Smooth muscle cell of the brain vasculature (primary cell): ENCODE data around the gene MGAT4D.
"Not testable (repeated sequence)": the region's sequence is repeated elsewhere in the genome, so short reads cannot be mapped to it uniquely, and the experiment has no call there.

Source experiments
- DNase-seq: peaks from one replicate; pipeline ENCODE4 v3.0.0-alpha.2; 2012; ENCODE audit warnings: low read depth, low spot score

The MGAT4D gene

DNA sequence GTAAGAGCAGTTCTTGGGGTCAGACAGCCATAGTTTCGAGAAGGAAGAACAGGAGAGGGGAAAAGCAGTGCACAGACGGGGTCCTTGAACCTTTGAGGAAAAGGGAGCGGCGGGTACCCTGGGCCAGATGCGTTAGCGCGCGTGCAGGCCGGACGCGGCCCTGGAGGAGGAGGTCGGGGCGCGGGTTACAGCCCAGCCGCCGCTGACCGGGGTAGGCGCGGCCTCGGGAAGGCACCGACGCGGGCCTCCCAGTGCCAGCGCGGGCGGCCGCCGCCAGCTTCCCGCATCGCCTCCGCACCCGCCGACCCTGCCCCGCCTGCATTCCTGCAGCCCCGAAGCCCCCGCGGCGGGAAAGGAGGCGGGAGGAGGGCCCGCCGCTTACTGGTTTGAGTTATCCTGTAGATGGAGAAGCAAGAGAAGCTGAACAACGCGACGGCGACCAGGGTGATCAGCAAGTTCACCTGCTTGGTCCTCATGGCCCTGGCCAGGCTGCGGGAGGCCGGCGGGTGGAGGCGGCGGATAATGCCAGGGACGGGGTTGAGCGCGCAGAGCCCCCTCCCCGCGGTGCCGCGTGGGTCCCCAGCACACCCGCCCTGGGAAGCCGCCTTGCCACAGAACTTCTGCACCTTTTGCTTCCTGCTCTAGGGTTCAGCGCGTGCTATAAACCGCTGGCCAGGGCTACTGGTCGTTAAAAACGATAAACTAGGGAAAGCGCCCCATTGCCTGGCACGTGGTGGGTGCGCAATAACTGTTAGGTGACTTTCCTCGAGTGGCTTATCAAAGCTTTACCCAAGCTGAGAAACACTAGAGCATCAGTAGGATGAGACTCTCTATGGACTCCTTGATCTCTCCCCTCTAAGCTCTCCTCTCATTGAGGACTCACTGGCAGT is at the start of gene MGAT4D:
MGAT4D (minus strand) TSS at position 547 of the 890 bp plus-strand sequence; CDS start at position 476, 71 bp downstream.
- no peak for DNase-seq

GRCh38 chr4:140533951-140534480 is 35.9 kb upstream of the MGAT4D start:
- no peak for DNase-seq

- DNase-seq = no peak
Observed at GRCh38 chr4:140529434-140529833, 31.3 kb upstream of the MGAT4D start.

DNA sequence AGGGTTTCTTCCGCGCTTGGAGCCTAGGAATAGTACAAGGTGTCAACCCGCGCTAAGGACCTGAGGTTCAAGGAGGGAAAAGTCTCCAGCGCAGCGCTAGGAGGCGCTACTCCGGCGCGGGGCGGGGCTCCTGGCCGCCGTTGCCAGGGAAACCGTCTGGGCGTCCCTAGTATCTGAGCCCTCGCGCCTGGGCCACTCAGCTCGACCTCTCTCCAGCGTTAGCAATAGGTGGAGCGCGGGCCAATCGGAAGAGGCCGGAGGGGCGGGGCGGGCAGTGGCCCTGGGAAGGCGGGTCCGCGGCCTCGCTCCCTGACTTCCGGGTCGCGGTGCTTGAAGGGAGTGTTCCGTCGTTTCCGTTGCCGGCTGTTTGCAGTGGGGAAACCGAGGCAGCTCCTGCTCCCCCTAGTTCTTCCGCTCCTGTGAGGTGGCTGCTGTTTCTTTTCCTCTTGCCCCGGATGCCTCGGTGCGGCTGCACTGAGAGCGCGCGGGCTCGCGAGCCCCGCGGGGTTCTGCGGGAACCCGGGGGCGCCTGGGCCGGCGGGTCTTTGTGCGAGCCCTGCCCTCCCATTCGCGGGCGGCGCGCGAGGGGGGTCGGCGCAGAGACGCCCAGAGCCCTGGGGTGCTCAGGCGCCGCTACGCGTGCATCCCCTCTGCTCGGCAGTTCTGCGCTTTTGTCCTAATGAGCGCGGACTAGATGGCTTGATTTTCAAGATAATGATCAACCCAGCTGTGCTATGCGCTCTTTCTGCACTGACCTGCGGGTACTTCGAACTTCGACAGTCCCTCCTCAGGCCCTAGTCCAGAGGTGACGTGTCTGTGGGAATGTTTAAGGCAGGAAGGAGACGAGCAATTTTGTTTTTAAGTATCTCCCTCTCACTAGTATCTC is 26.0 kb upstream of the MGAT4D start, which contains the start of gene ELMOD2:
ELMOD2 (plus strand) TSS at position 312 of the 886 bp plus-strand sequence. CDS start 1,261 bp downstream, outside the sequence.
- DNase-seq = peak; percentile 90

DNA sequence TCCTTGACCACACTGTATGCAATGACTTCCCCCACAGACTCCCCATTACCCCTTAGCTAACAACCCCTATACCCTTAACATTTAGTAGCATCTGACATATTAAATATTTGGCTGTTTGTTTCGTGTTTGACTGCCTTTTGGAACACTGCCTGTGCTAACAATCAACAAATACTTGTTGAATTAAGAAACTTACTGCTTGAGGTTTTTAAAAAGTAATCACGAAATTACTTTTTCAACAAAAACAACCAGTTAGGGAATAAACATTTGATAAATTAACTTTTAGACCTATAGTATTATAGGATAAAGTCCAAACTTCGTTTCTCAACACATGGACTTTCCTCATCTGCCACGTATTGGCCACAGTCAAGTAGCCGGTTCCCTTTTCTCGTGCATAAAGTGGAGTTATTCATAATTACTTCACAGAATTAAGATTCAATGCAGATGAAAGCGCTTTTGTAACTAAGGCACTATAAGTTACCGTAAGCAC is 25.3 kb upstream of the MGAT4D start:
- no peak for DNase-seq

DNA sequence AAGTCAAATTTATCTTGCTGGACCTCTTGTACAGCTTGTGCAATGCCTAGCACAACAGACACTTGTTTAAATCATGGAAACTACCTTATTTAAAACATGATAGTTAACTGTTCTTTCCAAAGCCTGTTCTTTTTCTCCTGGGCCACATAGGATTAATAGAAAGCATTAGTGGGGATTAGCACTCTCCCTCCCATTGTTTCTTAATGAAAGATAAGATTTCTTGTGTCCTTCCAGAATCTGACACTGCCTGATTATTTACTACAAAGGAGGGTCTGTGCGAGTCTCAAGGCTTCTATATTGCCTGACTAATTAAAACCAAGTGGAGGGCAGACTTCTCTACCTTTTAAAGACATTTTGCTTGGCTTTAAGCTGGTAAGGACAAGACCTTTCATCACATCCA is 17.3 kb upstream of the MGAT4D start:
- no peak for DNase-seq

- DNase-seq = not testable (repeated sequence)
Observed at GRCh38 chr4:140513765-140514164, 15.7 kb upstream of the MGAT4D start.

GRCh38 chr4:140504261-140504660 is 6.2 kb upstream of the MGAT4D start:
- DNase-seq = no peak

GRCh38 chr4:140499391-140499790 is 1.3 kb upstream of the MGAT4D start:
- no peak for DNase-seq

GRCh38 chr4:140497405-140497746 is 717 bp downstream of the MGAT4D start:
- DNase-seq = no peak

GRCh38 chr4:140485939-140486338 is 12.2 kb downstream of the MGAT4D start:
- DNase-seq = no peak

- no peak for DNase-seq
Observed at GRCh38 chr4:140483445-140483844, 14.6 kb downstream of the MGAT4D start.

DNA sequence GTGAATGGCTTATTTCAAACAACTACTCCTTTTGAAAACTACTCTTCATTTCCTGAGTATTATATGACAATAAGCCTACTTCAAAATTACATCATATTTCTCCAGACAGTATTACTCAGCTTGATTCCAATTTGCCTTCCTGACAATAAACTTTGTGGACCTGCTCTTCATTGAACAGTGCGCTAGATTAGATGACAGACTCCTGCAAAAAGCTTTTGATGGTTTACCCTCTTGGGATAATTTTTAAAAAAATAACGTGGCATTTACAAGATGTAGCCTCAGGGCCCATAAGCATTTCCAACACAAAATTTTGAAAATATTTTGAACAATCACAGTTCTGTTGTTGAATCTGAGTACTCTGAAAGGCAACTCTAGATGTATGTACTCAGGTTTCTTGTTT is 25.9 kb downstream of the MGAT4D start:
- no peak for DNase-seq

DNA sequence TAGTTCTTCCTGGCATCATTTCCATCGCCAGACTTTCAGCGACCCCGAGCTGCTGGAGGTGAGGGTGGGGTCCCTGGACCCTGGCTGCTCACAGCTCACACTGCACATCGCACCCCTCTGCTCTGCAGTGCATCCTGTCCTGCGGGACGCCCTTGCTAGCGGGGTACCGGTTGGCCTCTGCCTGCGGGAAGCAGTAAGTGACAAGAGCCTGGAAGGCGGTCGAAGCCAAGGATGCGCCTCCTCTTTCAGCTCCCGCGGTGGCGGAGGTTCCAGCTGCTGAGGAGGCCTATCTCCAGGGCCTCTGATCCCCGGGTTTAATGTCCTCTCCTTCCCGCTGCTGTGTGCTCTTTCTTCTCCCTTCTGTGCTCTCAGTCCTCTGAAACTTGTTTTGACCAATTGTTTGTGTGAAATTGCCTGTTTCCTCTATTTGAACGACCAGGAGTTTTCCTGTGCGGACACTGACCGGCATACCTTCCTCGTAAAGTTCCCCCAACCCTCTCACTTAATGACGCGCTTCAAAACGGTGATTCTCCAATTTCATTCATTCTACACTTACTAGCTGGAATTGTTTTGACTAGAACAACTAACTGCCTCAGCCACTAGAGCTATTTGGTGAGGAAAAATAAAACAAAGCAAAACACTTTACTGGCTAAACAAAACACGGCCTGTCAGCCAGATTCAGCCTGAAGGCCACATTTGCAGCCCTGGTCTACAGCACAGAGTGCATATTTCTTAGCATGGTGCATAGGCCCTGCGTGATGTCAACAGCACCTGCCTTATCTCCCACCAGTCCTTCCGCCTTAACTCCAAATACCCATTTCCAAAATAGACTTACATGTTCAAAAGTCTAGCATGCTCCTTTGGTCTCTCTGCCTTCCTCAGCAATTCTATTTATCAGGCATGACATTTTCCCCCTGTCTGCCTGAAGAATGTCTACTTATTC is 28.0 kb downstream of the MGAT4D start:
- no peak for DNase-seq

- DNase-seq = no peak
Observed at GRCh38 chr4:140466146-140466545, 31.9 kb downstream of the MGAT4D start.

DNA sequence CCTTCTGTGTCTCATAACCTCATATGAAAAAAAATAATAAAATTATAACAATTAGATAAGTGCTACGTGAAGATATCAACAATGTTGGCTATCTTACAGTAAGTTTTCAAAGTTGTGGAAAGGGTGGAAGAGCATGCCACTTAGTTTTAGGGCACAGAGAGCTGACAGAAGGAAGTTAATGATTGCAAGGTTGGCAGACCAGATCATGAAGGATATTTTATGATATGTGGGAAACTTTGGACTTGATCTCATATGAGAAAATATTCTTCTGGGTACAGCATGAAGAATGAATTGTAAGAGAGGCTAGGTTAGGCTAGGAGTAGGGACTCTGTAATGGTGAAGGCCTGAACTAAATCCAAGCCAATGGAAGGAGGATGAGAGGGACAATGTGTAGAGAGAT is 34.5 kb downstream of the MGAT4D start:
- no peak for DNase-seq

GRCh38 chr4:140463182-140463581 is 34.9 kb downstream of the MGAT4D start:
- no peak for DNase-seq

- DNase-seq = no peak
Observed at GRCh38 chr4:140450352-140450751, 47.7 kb downstream of the MGAT4D start.

DNA sequence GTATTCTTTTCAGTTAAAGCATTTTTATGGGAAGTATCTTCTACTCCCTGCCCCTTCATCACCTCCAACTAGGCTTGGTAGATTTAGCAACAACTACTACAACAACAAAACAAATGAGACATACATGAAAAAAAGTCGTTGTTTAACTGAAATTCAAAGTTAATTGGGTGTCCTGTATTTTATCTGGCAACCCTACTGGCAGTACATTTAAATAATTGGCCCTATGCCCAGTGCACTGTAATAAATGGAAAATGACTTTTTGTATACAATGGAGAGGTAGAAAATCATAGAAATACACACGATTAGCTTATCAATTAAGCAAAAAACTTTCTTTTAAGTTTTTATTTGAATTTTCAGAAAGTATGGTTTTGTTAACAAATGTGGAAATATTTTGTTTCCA is 49.3 kb downstream of the MGAT4D start:
- DNase-seq = no peak

- no peak for DNase-seq
Observed at GRCh38 chr4:140448162-140448561, 49.9 kb downstream of the MGAT4D start.

DNA sequence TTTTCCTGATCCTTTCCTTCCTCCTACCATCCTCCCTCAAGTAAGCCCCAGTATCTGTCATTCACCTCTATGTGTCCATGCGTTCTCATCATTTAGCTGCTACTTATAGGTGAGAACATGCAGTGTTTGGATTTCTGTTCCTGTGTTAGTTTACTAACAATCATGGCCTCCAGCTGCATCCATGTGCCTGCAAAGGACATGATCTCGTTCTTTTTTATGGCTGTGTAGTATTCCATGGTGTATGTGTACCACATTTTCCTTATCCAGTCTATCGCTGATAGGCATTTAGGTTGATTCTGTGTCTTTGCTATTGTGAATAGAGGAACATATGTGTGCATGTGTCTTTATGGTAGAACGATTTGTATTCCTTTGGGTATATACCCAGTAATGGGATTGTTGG is 53.7 kb downstream of the MGAT4D start:
- not testable (repeated sequence) for DNase-seq
